Activated CD4-positive, alpha-beta T cell treated with anti-CD3 and anti-CD28 coated beads, Interleukin-2, Interleukin-4, amounts not matched to agents 100 ng/mL and 50 ng/mL, durations not matched to agents 16 hours and 8 hours (primary cell): Measurements from ENCODE around the gene MED4.
A peak's percentile ranks its signal among the peaks of the same experiment; 100 is the strongest.

Experiments used
- DNase-seq: peaks from one replicate; pipeline ENCODE4 v3.0.0-alpha.2; 2020; ENCODE audit warnings: low spot score

Gene MED4, protein sequence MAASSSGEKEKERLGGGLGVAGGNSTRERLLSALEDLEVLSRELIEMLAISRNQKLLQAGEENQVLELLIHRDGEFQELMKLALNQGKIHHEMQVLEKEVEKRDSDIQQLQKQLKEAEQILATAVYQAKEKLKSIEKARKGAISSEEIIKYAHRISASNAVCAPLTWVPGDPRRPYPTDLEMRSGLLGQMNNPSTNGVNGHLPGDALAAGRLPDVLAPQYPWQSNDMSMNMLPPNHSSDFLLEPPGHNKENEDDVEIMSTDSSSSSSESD

DNA sequence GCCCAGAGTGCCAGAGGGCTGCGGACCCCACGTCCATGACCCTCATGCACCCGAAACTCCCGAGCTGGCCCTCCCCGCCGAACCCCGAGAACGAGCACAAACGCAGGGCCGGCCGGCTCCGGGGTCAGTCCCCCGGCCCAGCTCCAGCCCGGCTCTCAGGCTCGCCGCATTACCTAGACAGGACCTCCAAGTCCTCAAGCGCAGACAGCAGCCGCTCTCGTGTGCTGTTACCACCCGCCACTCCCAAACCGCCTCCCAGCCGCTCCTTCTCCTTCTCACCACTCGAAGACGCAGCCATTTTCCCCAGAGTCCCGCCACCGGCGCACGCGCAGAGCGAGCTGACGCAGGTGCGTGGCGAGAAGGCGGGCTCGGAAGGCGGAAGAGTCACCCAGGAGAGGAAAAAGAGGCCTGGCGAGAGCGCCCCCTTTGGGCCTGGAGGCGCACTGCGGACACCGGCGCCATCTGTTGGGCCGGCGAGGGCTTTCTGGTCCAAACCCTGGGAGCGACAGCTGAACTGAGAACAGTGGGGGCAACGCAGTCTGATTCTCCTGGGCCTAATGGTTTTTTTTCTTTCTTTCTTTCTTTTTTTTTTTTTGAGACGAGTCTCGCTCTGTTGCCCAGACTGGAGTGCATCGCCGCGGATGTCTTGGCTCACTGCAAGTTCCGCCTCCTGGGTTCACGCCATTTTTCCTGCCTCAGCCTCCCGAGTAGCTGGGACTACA is at the start of gene MED4:
MED4 (minus strand) TSS at position 324 of the 722 bp plus-strand sequence; CDS start at position 298, 26 bp downstream.
- peak; percentile 97 for DNase-seq

DNA sequence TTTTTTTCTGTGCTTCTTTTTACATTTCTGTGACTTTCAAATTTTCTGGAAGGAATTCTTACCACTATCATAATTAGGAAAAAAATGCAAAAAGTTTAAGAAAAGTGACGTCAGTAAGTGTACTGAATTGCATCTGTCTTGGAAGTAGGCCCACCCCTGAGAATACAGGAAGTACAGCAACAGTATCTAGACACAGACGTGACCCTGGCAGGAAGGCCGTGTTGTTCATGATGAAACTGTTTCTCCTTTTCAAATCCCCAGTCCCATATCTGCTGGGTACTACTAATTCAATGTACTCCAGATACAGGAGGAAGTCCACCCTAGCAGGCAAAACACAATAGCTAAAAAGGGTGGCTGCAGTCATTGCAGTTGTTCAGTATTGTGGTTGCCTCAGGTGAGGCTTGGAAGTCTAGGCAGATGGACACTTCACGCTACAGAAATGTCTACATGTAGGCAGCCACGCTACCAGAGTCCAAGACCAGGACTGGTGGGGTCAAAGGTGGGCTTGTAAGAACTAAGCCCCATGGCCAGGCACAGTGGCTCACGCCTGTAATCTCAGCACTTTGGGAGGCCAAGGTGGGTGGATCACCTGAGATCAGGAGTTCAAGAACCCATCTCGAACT is 49.6 kb upstream of the MED4 start:
- DNase-seq = no peak

DNA sequence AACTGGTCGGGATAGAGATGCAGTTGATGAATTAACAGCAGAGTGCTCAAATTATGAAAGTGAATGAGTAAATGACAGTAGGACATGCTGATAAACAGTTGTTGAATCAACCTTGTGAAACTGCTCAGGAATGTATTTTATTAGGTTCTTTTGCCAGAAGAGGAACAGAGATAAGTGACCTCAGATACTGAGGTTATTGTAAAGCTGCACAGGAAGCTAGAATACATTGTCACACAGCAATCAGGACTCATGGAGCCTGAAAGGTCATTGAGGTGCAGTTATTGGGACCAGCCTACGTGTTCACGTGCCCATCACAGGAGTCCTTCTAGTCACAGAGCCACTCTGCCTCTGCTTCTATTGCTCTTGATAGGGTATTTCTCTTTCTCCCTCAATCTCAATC is 47.5 kb upstream of the MED4 start:
- no peak for DNase-seq

DNA sequence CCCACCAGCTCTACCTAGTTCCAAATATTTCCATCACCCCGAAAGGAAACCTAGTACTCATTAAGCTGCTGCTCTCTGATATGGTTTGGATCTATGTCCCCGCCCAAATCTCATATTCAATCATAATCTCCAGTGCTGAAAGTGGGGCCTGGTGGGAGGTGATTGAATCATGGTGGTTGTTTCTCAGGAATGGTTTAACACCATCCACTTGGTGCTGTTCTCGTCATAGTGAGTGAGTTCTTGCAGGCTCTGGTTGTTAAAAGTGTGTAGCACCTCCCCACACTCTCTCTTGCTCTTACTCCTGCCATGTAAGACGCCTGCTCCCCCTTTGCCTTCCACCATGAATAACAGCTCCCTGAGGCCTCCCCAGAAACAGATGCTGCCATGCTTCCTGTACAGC is 43.4 kb upstream of the MED4 start:
- DNase-seq = no peak

DNA sequence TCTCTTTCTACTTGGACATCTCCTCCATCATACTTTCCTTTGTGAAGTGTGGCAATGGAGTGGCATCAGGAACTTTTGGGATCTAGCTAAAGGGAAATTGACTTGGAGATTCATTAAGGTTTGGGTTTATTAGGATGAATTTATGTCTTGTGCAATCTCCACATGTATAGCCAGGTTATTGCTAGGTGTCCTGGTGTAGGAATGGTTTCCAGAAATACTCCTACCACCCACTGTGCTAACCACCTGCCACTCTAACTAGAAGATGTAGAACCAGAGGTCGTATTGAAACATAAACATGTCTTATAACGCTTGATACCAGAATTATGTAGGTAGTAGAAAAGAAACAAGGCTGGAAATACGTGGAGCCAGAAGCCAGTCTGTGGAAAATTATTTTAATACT is 38.1 kb upstream of the MED4 start:
- no peak for DNase-seq

DNA sequence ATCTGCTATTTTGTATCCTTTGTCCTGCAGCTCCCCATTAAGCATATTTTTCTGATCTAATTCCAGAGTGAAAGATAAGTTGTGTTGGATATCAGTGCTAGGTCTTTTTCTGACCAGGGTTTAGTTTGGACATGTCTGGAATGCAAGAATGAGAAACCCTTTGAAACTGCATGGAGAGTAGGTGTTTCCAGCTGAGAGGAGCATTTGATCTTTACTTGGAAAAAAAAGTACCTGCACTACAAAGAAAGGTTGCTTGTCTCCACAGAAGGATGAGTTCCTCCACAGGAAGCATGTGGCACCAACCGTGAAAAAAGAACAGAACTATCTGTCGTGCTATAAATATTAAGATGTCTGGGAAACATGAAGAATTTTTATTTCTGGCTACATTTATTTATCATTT is 36.6 kb upstream of the MED4 start:
- no peak for DNase-seq

DNA sequence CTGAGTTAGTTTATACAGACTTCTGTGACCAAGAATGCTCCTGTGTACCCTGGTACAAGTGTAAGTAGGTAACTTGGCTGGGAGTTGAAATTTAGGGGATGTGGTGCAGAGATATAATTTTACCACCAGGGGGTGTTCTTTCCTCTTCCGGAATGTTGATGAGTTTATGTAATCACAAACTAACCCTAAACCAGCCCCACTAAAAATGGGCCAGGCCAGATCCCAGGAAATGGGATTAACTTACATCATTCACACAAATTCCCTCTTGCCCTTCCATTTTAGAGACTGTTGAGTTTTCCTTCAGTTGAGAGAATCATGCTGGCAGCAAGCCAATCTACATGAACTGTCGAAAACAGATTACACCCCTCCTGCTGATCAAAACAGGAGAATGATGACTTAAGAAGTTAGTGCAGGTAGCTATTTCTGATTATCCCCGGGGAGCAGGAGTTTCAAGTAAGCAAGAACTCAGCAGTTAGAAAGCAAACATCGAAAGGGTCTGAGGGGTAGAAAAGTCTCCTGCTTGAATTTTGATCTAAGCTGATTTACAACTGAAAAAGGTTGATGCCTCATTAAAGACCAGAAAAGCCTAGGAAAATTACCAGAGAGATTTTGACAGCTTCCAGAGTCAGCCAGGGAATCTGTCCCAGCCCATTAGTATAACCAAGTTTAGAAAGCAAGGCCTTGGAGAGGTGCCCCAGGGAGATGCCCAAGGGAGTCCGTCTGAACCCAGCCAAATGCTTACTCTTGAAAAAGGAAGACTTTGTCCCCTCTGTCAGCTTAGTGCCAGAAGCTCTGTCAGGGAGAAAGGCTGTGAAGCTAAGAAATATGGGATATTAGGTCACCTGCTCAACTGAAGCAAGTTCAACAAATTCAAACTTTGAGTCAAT is 32.3 kb upstream of the MED4 start:
- peak; percentile 64 for DNase-seq

DNA sequence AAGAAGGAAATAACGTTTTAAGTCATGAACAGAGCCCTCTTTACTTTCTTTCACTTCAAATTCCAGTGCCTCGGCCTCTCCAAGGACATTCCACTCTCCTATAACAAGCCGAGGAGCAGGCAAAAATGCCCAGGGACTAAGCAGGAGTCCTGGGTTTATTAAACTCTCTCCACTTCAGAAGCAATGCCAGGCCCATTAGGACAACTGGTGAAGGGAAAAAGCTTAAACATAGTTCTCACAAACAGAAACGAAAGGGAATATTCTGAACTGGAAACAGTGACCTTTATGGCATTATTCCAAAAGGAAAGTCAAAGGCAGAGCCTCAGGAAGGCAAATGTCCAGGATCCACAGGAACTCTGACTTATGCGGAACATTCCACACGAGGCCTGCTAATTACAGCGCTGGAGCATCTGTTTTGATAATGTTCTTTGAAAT is 30.9 kb upstream of the MED4 start:
- no peak for DNase-seq

DNA sequence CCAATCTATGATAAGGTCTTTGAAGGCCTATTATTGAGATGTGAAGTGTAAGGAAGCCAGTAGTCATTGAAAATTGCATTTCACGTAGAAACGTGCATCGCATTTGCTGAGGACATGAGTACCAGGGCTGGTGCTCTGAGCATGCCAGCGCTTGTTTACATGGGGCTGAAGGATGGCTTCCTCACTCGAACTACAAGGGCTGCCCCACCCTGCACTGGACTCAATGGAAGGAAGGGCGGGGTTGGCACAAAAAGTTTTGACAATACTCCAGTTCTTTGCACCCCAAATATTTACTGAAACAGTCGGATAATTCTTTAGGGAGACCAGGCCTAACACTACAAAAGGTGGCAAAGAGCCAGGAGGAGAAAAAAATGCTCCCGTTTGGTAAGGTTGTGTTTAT is 28.9 kb upstream of the MED4 start:
- DNase-seq = no peak

DNA sequence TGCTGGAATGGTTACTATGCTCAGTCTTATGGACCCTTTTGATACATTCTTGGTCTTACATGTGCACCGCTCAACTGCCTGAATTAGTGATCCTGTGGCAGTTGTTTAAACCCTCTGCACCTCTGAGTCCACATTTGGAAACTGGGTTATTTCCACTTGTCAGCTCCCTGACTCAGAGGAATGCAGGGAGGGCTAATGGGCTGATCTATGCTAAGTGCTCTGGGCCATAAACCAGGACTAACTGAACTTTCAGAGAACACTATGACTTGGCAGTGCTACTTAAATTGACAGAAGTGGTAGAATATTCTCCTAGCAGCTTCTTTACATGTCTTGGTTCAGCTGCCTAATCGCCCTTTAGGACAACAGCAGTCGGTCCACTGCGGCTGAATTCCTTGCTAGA is 26.8 kb upstream of the MED4 start:
- no peak for DNase-seq

DNA sequence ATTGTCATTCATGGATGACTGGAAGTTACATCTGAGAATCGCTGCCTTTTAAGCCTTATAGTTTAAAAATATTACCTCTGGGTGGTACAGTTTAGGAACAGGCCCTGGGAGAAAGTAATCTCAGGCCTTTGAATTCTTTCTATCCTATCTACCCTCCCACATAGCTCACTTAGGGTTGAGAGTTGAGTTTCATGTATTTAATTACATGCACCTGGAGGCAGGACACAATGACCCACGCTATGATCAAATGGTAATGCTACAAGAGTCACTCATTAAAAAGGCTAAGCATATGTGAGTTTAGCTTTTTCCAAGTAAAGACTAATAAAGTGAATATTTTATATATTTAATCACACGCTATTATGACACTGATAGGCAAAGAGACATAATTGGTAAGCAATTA is 25.3 kb upstream of the MED4 start:
- DNase-seq = no peak

DNA sequence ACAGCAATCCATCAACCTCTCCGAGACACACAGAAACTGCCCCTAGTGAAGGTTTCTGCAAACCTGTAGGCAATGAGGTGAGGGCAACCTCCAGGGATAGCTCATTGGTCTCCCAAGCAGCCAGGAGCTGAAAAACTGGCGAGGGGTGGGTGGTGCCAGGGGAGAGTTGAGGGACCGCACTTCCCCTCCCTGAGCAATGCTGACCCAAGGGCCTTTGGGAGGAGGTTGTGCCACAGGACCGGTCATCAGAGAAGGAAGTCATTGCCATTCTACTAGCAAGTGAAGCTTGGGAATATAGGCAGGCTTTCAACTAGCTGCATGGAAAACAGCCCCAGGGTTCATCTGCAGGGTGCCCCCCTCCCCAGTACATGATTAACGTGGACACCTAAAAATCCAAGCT is 23.1 kb upstream of the MED4 start:
- no peak for DNase-seq

DNA sequence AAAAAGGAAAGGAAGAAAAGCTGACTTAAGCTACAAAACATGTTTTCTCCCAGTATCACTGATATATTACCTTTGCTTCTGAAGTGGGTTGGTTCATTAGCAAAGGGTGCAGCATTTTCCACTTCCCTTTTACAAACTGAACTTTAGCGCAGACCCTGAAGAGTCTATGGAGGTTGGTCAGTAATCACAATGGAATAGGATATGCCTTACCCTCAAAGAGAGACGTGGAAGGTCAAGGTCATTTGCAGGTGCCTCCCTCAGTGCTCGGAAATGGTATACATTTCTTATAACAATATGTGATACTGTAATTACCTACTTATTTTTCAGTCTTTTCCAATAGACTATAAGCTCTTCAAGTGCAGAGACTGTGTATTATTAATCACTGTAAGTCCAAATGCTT is 21.9 kb upstream of the MED4 start:
- DNase-seq = no peak

DNA sequence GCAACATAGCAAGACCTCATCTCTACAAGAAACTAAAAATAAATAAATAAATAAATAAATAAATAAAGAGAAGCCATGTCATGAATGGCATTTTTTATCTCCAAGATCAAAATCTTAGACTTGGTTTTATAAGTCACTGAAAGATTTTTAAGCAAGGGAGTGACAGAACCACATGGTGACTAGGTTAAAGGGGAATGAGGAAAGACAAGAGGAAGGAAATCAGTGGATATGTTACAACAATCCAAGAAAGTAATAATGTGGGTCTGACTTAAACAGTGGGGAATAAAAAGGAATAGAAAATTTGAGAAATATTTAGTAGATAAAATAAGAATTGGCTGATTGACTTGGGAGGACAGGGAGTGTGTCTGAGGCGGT is 18.8 kb upstream of the MED4 start:
- no peak for DNase-seq

DNA sequence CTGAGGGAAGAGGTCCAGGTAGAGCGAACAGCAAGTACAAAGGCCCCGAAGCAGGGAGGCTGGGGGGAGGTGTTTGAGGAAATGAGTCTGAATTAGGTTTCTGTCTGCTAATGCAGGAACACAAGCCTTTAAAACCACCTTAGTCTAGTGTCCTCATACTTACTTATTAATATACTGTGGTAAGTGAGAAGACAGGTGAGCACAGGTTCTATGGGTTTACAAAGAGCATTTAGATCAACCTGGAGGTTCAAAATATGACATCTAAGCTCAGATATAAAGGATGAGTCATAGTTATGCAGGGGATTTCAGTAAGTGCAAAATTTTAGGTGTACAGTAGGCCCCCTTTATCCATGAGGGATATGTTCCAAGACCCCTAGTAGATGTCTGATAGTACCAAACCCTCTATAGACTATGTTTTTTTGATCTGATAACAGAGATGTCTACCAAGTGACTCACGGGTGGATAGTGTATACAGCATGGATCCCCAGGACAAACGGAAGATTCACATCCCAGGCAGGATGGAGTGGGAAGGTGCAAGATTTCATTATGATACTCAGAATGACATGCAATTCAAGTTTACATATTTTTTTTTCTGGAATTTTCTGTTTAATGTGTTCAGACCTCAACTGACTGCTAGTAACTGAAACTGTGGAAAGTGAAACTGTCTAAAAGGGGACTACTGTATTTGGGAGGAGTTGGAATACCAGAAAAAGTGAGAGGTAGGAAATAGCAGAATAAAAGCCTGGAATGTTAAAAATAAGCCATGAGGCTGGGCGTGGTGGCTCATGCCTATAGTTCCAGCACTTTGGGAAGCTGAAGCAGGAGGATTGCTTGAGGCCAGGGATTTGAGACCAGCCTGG is 18.2 kb upstream of the MED4 start:
- DNase-seq = no peak

DNA sequence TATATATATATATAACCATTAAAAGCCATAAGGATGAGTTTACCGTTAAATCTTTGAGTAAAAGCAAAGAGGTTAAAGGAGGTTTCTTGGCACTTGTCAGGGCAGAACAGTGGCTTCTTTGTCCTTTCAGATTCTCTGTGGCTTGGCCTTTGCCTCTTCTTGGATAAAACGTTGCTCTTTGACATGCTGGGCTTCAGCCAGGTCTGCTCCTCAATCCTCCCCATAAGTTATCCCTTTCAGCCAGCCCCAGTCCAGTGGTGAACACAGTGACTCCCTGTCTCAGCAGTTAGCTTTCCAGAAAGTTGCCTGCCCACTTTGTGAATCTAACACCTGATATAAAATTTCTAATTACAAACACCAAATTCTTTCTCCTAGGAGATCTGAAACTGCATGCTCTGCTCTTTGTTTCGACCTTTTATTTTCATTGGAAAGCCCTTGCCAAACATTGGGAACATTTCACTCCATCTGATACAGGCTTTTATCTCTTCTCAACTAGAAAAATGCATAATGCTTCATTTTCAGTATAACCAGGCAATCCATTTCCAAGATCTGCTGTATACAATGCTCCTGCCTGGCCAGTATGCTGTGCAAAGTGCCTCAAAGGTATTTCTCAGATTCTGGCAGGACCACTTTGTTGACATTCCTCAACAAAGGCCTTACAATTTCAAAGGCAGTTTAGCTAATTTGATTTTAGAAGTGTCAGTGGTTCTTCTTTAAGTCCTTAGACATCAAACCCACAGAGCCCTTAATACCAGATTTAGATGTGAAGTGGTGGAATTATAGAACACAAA is 16.2 kb upstream of the MED4 start:
- DNase-seq = no peak

DNA sequence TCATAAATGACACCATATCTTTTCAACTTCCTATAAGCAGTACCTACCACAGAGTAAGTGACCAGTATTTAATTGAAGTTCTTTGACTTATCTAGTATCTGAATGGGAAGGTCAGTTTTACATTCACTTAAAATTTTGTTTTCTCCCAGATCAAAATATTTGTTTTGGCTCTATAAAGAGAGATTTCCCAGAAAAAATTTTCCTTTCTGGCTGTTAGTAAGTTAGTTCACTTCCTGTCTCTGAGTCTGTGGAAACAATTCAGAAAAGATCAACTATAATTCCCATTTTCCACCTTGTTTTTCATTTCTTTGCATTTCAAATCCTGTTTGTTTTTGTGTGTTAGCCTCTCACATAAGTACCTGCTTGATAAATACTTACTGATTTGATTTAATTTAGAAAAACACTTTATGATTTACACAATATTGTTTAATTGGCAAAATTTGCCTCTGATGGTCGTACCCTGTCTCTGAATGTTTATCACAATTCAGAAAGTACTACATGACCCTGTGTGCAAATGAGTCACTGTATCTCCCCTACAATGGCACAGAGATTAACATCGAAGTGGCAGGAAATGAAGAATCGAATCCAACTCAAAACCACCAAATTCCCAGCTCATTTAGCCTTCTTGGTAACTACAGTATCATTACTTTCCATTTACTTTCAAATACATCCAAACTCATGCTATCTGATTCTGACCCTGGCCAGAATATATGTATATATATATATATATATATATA is 15.4 kb upstream of the MED4 start:
- DNase-seq = no peak

DNA sequence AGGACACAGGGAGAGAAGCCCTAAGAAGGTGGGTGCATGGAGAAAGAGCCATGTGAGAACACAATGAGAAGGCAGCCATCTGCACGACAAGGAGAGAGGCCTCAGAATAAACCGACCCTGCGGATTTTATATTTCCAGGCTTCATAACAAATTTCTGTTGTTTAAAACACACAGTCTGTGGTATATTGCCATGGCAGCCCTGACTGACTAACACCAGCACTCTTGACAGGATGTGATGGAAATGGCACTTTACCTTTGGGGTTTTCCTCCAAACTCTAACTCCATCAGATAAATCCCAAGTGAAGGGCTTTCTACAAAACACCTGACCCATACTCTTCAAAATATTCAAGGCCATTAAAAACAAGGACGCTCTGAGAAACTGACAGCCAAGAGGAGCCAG is 13.2 kb upstream of the MED4 start:
- no peak for DNase-seq

DNA sequence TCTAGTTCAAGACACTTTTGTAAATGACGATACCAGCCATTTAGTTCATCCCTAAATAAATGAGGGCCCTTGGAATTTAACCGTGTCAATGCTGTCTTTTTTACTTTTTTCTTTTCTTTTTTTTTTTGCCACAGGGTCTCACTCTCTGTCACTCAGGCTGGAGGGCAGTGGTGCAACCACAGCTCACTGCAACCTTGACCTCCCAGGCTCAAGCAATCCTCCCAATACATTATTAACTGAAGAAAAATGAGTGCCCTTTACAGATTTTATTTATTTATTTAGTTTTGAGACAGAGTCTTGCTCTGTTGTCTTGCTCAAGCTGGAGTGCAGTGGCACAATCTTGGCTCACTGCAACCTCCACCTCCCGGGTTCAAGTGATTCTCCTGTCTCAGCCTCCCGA is 2.9 kb upstream of the MED4 start:
- DNase-seq = no peak

DNA sequence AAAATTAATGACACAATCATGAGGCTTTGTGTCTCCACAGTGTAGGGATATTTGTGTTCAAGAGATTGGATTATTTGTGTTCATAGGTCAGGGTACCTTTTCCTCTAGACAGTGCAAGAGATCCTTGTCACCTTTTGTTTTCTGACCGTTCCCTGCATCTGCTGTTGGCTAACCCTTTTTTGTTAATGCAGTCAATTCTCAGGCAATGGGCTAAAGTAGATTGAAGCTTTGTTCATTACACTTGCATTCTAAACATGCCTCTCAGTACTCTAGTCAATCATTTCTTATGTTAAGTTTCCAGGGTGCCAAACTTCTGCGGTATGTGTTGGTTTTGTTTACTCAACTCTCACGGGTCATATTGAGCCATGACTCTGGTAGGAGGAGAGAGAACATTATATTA is 1.8 kb upstream of the MED4 start:
- no peak for DNase-seq
